PC-9 (cell line): ENCODE data around the gene COA8.

ENCODE experiments used
- CTCF ChIP-seq: fragments of 200-600 bp; sonication (generic); conservative IDR thresholded peaks from 2 replicates; pipeline ENCODE4 v1.6.1; 2017; ENCODE audit warnings: mixed run types, antibody characterized with exemption, mild to moderate bottlenecking, moderate library complexity
- EZH2 ChIP-seq: fragments of 200-600 bp; sonication (generic); IDR thresholded peaks from 2 replicates; pipeline ENCODE4 v1.8.0; 2017; ENCODE audit warnings: antibody characterized with exemption, low read depth

GRCh38 chr14:103600503-103600902 lies 37.7 kb downstream of the COA8 start:
- TF ChIP-seq CTCF (no peak), EZH2 (no peak)
